ENCODE data around the gene RALB.

Gene RALB

GRCh38 chr2:120252225-120253020 lies at the start of gene RALB:
TSS of gene RALB (plus strand) at chr2:120252852. CDS start at chr2:120278665, 25,813 bp downstream.
- peak; percentile 98 for DNase-seq

GRCh38 chr2:120203251-120204021 lies 49.2 kb upstream of the RALB start:
- DNase-seq: peak; percentile 8

GRCh38 chr2:120204022-120204405 lies 48.6 kb upstream of the RALB start:
- peak; percentile 11 for DNase-seq

GRCh38 chr2:120204417-120204816 lies 48.2 kb upstream of the RALB start:
- no peak for DNase-seq

GRCh38 chr2:120204945-120205670 lies 47.5 kb upstream of the RALB start:
- peak; percentile 10 for DNase-seq

GRCh38 chr2:120206022-120206581 lies 46.5 kb upstream of the RALB start:
- DNase-seq: peak; percentile 35

- DNase-seq: no peak
These were observed 44.0 kb upstream of the RALB start for GRCh38 chr2:120208381-120209353.

GRCh38 chr2:120209427-120210269 lies 43.0 kb upstream of the RALB start:
- no peak for DNase-seq

- DNase-seq: no peak
These were observed 42.4 kb upstream of the RALB start for GRCh38 chr2:120210270-120210693.

GRCh38 chr2:120218181-120218580 lies 34.5 kb upstream of the RALB start:
- DNase-seq: no peak

GRCh38 chr2:120219291-120219690 lies 33.4 kb upstream of the RALB start:
- no peak for DNase-seq

- no peak for DNase-seq
These were observed 32.9 kb upstream of the RALB start for GRCh38 chr2:120219766-120220165.

GRCh38 chr2:120220756-120221155 lies 31.9 kb upstream of the RALB start:
- no peak for DNase-seq

- peak; percentile 12 for DNase-seq
These were observed 31.0 kb upstream of the RALB start for GRCh38 chr2:120221616-120222015.

- no peak for DNase-seq
These were observed 30.2 kb upstream of the RALB start for GRCh38 chr2:120222186-120223033.

- peak; percentile 95 for DNase-seq
These were observed 29.4 kb upstream of the RALB start, which contains the start of gene TMEM185B for GRCh38 chr2:120223034-120223912. TSS of gene TMEM185B (minus strand) at chr2:120223400. CDS start at chr2:120222976, 424 bp downstream.

- DNase-seq: no peak
These were observed 28.4 kb upstream of the RALB start for GRCh38 chr2:120224256-120224655.

- no peak for DNase-seq
These were observed 27.7 kb upstream of the RALB start for GRCh38 chr2:120224735-120225548.

All from activated T-cell treated with anti-CD3 and anti-CD28 coated beads, Interleukin-2, amount 50 U/mL, for 1 hour (primary cell).